Measurements from ENCODE around the gene ENKUR.
A peak's percentile ranks its signal among the peaks of the same experiment; 100 is the strongest.

Gene ENKUR

DNA sequence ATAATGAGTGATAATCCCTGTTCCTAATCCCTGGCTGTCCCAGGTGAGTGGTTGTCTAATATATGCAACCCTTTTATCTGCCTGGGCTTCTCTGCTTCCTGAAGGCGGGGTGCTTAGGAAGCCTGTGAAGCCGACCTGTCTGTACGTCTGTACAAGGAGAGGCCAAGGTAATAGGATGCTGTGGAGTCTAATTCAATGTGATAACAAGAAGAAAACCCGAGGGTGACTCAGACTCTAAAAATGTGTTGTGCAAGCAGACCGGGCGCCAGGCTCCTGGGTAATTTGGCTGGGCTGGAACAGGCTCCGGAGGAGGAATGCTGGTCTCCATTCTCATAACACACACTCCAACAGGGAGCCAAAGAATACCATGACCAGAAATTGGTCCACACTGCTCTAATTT, 44.0 kb upstream of the ENKUR start:
- peak; percentile 90 for DNase-seq (ENCODE audit: low read depth, low spot score)

DNA sequence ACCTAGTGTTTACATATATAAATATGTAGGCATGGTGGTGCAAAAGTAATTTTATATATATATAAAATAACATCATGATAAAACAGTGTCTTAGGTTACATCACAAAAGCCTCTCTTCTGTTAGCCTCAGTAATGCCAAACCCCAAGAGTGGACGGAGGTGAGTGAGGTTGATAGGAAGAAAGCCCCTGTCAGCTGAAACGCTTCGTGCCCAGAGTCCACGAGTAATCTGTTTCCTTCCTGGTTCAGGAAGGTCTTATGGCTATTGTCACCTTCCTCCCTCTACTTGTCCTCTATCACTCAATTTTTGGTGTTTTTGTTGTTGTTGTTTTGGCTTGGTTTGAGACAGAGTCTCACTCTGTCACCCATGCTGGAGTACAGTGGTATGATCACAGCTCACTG, 41.9 kb upstream of the ENKUR start:
- in situ Hi-C loops (cut with HindIII; ENCODE audit: low sequenced_read_pairs) = no loop called here
- no peak for DNase-seq (ENCODE audit: low read depth, low spot score)
- TF ChIP-seq, protein P1, sequence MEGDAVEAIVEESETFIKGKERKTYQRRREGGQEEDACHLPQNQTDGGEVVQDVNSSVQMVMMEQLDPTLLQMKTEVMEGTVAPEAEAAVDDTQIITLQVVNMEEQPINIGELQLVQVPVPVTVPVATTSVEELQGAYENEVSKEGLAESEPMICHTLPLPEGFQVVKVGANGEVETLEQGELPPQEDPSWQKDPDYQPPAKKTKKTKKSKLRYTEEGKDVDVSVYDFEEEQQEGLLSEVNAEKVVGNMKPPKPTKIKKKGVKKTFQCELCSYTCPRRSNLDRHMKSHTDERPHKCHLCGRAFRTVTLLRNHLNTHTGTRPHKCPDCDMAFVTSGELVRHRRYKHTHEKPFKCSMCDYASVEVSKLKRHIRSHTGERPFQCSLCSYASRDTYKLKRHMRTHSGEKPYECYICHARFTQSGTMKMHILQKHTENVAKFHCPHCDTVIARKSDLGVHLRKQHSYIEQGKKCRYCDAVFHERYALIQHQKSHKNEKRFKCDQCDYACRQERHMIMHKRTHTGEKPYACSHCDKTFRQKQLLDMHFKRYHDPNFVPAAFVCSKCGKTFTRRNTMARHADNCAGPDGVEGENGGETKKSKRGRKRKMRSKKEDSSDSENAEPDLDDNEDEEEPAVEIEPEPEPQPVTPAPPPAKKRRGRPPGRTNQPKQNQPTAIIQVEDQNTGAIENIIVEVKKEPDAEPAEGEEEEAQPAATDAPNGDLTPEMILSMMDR (IDR thresholded peaks at IDR 0.05; ENCODE audit: low read depth, low read length) = no peak
- H3K4me3 ChIP-seq (ENCODE audit: low read depth, low read length) = no peak overlapping the region

More for the DNA sequence above, 44.0 kb upstream of the ENKUR start:
- TF ChIP-seq, protein P1 (IDR thresholded peaks at IDR 0.05; ENCODE audit: low read depth, low read length) = no peak
- in situ Hi-C loops (cut with HindIII; ENCODE audit: low sequenced_read_pairs) = no loop called here
- no peak overlapping the region for H3K4me3 ChIP-seq (ENCODE audit: low read depth, low read length)

- TF ChIP-seq, protein P1 (IDR thresholded peaks at IDR 0.05; ENCODE audit: low read depth, low read length) = no peak
- in situ Hi-C loops (cut with HindIII; ENCODE audit: low sequenced_read_pairs) = no loop called here
- no peak overlapping the region for H3K4me3 ChIP-seq (ENCODE audit: low read depth, low read length)
- DNase-seq (ENCODE audit: low read depth, low spot score) = no peak
These were observed 40.8 kb upstream of the ENKUR start for GRCh38 chr10:25056726-25057125.

- H3K4me3 ChIP-seq (ENCODE audit: low read depth, low read length) = no peak overlapping the region
- DNase-seq (ENCODE audit: low read depth, low spot score) = no peak
- TF ChIP-seq, protein P1 (IDR thresholded peaks at IDR 0.05; ENCODE audit: low read depth, low read length) = no peak
- in situ Hi-C loops (cut with HindIII; ENCODE audit: low sequenced_read_pairs) = no loop called here
These were observed 36.1 kb upstream of the ENKUR start for GRCh38 chr10:25052012-25052411.

- no peak overlapping the region for H3K4me3 ChIP-seq (ENCODE audit: low read depth, low read length)
- no peak for DNase-seq (ENCODE audit: low read depth, low spot score)
- in situ Hi-C loops (cut with HindIII; ENCODE audit: low sequenced_read_pairs) = no loop called here
- TF ChIP-seq, protein P1 (IDR thresholded peaks at IDR 0.05; ENCODE audit: low read depth, low read length) = no peak
These were observed 34.4 kb upstream of the ENKUR start for GRCh38 chr10:25050402-25050801.

DNA sequence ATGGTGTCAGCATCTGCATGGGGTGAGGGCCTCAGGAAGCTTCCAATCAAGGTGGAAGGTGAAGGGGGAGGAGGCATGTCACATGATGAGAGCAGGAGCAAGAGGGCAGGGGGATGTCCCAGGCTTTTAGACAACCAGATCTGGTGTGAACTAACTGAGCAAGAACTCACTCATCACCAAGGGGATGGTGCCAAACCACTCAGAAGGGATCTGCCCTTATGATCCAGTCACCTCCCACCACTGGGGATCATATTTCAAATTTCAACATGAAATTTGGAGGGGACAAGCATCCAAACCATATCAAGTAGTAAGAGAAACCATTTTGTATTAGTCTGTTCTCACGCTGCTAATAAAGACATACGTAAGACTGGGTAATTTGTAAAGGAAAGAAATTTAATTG, 34.0 kb upstream of the ENKUR start:
- in situ Hi-C loops (cut with HindIII; ENCODE audit: low sequenced_read_pairs) = no loop called here

More for the DNA sequence above, 34.0 kb upstream of the ENKUR start:
- no peak for DNase-seq (ENCODE audit: low read depth, low spot score)
- TF ChIP-seq, protein P1 (IDR thresholded peaks at IDR 0.05; ENCODE audit: low read depth, low read length) = no peak
- no peak overlapping the region for H3K4me3 ChIP-seq (ENCODE audit: low read depth, low read length)
